Esophagus muscularis mucosa (tissue), 4 donors: ENCODE measurements around the gene GUCY2C. TPM values are rescaled to one million over a fixed set of nuclear protein-coding genes. Genes with fewer than 3 reads are reported as not detected.

ENCODE experiments used
- DNase-seq: peaks from one replicate; pipeline ENCODE4 v3.0.0-alpha.2; 2017; ENCODE audit errors: extremely low spot score
- H3K27ac ChIP-seq, 4 donors: fragments of 200-600 bp; sonication (generic); replicated peaks in 1 of 4; 1 replicate in 3 of 4; 2 replicates in 1 of 4; pipeline ENCODE4 v1.5.1; 2016 to 2019; ENCODE audit warnings: mild to moderate bottlenecking in 1 of 4
- H3K27me3 ChIP-seq, 4 donors: fragments of 200-600 bp; sonication (generic); one replicate each; pipeline versions ENCODE4 v1.5.1 to v1.6.0; 2016 to 2019
- H3K36me3 ChIP-seq, 4 donors: fragments of 200-600 bp; sonication (generic); one replicate each; pipeline ENCODE4 v1.5.1; 2016 to 2019
- H3K4me1 ChIP-seq, 4 donors: fragments of 200-600 bp; sonication (generic); one replicate each; pipeline ENCODE4 v1.5.1; 2016 to 2019
- H3K4me3 ChIP-seq, 4 donors: fragments of 200-600 bp; sonication (generic); 1 replicate in 2 of 4; 2 replicates in 2 of 4; pipeline ENCODE4 v1.5.1; 2016 to 2019; ENCODE audit warnings: mild to moderate bottlenecking in 4 of 4, moderate library complexity in 1 of 4
- H3K9me3 ChIP-seq, 4 donors: fragments of 200-600 bp; sonication (generic); 1 replicate in 3 of 4; 2 replicates in 1 of 4; pipeline ENCODE4 v1.5.1; 2016 to 2019
- CTCF ChIP-seq, 3 experiments: fragments of 200-600 bp in 2 of 3; fragments of 450-650 bp in 1 of 3; sonication (generic) in 2 of 3; IDR thresholded peaks; one replicate each; pipeline ENCODE4 v1.5.1; 2017 to 2019; ENCODE audit warnings: antibody characterized with exemption in 3 of 3, mild to moderate bottlenecking in 2 of 3, moderate library complexity in 1 of 3
- EP300 ChIP-seq: sonication (generic); formaldehyde crosslinking; IDR thresholded peaks from one replicate; pipeline ENCODE4 v1.6.1; 2017; ENCODE audit warnings: antibody characterized with exemption
- POLR2A ChIP-seq: fragments of 450-650 bp; IDR thresholded peaks from one replicate; pipeline ENCODE4 v1.6.1; 2017; ENCODE audit warnings: antibody characterized with exemption, moderate library complexity, mild to moderate bottlenecking, low read depth
- POLR2AphosphoS5 ChIP-seq, 2 donors: sonication (generic); formaldehyde crosslinking; IDR thresholded peaks; one replicate each; pipeline ENCODE4 v1.6.1; 2017; ENCODE audit warnings: antibody characterized with exemption in 2 of 2
- WGBS: methylation state at CpG from one replicate; pipeline ENCODE4 v1.1.5; 2018; 5-methylcytosine and 5-hydroxymethylcytosine counted together
- intact Hi-C: fragments of 100-400 bp; cut with DNase I; formaldehyde crosslinking; loops from one replicate; pipeline ENCODE4 v1.15.1; 2023
- total RNA-seq, 4 donors: library from RNA; depleted of rRNA; stranded (reverse); fragments of >200 nt; gene quantifications; one replicate each; pipeline versions ENCODE4 v1.1.0 to v1.2.1, GENCODE V29; 2016

Gene GUCY2C
- total RNA-seq, 4 donors from 2014 or later = not detected

- no peak for TF ChIP-seq POLR2AphosphoS5 (IDR thresholded peaks at IDR 0.05)
- TF ChIP-seq POLR2A = no peak
- TF ChIP-seq CTCF (IDR thresholded peaks at IDR 0.05) = no peak
- TF ChIP-seq EP300 = no peak
- no peaks in the 10 kb centered on the region for H3K36me3 ChIP-seq
- no peaks in the 10 kb centered on the region for H3K4me1 ChIP-seq
- H3K27me3 ChIP-seq = no peaks in the 10 kb centered on the region
- intact Hi-C loops = no loop called here
- WGBS = 69% methylated on average over 1 of the region's 1 CpG
- H3K9me3 ChIP-seq = peaks cover 0 to 4% (median 0%) of the 10 kb centered on the region in 4 donors
- no peak for DNase-seq
- no peak overlapping the region for H3K27ac ChIP-seq
- H3K4me3 ChIP-seq = no peak overlapping the region
These were observed 104.7 kb downstream of the GUCY2C start for GRCh38 chr12:14591719-14592118.

GRCh38 chr12:14589169-14590004 lies 107.0 kb downstream of the GUCY2C start:
- 85% methylated on average over 15 of the region's 18 CpGs for WGBS
- Histone ChIP-seq H3K36me3 (no peaks in the 10 kb centered on the region), H3K27ac (no peak overlapping the region), H3K4me3 (no peak overlapping the region), H3K9me3 (no peaks in the 10 kb centered on the region), H3K4me1 (no peaks in the 10 kb centered on the region), H3K27me3 (no peaks in the 10 kb centered on the region)
- intact Hi-C loops = no loop called here
- TF ChIP-seq POLR2AphosphoS5 (IDR thresholded peaks at IDR 0.05) (no peak), CTCF (IDR thresholded peaks at IDR 0.05) (no peak), EP300 (no peak), POLR2A (no peak)
- no peak for DNase-seq

- no peak for DNase-seq
- H3K4me3 ChIP-seq = no peak overlapping the region
- 86% methylated on average over 3 of the region's 3 CpGs for WGBS
- intact Hi-C loops = no loop called here
- no peaks in the 10 kb centered on the region for H3K36me3 ChIP-seq
- TF ChIP-seq POLR2AphosphoS5 (IDR thresholded peaks at IDR 0.05) (no peak), POLR2A (no peak), CTCF (IDR thresholded peaks at IDR 0.05) (no peak), EP300 (no peak)
- H3K4me1 ChIP-seq = no peaks in the 10 kb centered on the region
- no peak overlapping the region for H3K27ac ChIP-seq
- no peaks in the 10 kb centered on the region for H3K27me3 ChIP-seq
- H3K9me3 ChIP-seq = no peaks in the 10 kb centered on the region
These were observed 107.8 kb downstream of the GUCY2C start for GRCh38 chr12:14588571-14588970.

GRCh38 chr12:14578646-14579045 lies 117.8 kb downstream of the GUCY2C start:
- intact Hi-C loops = no loop called here
- H3K9me3 ChIP-seq = no peaks in the 10 kb centered on the region
- H3K27ac ChIP-seq = no peak overlapping the region
- no peak for TF ChIP-seq CTCF (IDR thresholded peaks at IDR 0.05)
- TF ChIP-seq POLR2A = no peak
- no peak for TF ChIP-seq EP300
- TF ChIP-seq POLR2AphosphoS5 (IDR thresholded peaks at IDR 0.05) = no peak
- no peaks in the 10 kb centered on the region for H3K36me3 ChIP-seq
- WGBS = 95% methylated on average over 8 of the region's 8 CpGs
- no peaks in the 10 kb centered on the region for H3K27me3 ChIP-seq
- peaks cover 0 to 5% (median 0%) of the 10 kb centered on the region in 4 donors for H3K4me1 ChIP-seq
- DNase-seq = no peak
- H3K4me3 ChIP-seq = no peak overlapping the region

GRCh38 chr12:14577344-14577743 lies 119.1 kb downstream of the GUCY2C start:
- 68% methylated on average over 1 of the region's 1 CpG for WGBS
- H3K4me3 ChIP-seq = no peak overlapping the region

More at GRCh38 chr12:14577344-14577743, 119.1 kb downstream of the GUCY2C start:
- intact Hi-C loops = no loop called here
- TF ChIP-seq CTCF (IDR thresholded peaks at IDR 0.05) (no peak), EP300 (no peak), POLR2A (no peak), POLR2AphosphoS5 (IDR thresholded peaks at IDR 0.05) (no peak)
- no peak overlapping the region for H3K27ac ChIP-seq
- H3K9me3 ChIP-seq = no peaks in the 10 kb centered on the region
- no peaks in the 10 kb centered on the region for H3K36me3 ChIP-seq
- no peak for DNase-seq
- H3K4me1 ChIP-seq = peaks cover 0 to 5% (median 0%) of the 10 kb centered on the region in 4 donors
- no peaks in the 10 kb centered on the region for H3K27me3 ChIP-seq
